ENCODE measurements around the gene MEGF6.

The MEGF6 gene

DNA sequence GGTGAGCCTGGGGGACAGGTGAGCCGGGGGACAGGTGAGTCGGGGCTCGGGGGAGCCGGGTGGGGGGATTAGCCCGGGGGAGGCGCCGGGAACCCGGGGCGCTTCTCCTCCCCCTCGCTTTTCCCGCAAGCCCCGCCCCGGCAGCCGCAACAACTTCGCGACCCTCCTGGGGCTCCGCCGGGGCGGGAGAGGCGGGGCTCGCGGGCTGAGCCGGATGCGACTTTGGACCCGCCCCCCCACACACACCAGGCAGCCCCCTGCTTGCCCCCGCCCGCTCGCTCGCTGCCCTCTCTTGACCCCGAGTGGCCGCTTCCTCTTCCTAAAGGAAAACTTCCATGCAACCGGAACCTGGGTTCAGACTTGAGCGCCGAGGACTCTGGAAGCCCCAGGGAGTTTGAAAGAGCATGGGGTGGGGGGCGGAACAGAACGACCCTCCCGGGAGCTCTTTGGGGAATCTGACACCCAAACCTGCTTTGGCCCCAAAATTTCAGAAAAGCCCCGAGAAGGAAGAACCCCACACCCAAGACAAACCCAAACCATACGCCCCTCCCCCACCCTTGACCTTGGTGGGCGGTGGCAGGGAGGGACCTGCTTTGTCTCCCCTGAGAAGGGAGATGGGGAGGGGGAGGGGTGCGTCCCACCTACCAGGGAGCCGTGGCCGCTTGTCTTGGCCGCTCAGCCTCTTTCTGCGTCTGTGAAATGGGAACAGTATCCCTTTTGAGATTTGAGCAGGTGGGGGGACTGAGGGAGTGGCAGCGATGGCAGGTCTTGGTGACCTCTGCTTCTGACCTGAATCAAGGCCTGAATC, 156.3 kb downstream of the MEGF6 start:
- no peak for DNase-seq

DNA sequence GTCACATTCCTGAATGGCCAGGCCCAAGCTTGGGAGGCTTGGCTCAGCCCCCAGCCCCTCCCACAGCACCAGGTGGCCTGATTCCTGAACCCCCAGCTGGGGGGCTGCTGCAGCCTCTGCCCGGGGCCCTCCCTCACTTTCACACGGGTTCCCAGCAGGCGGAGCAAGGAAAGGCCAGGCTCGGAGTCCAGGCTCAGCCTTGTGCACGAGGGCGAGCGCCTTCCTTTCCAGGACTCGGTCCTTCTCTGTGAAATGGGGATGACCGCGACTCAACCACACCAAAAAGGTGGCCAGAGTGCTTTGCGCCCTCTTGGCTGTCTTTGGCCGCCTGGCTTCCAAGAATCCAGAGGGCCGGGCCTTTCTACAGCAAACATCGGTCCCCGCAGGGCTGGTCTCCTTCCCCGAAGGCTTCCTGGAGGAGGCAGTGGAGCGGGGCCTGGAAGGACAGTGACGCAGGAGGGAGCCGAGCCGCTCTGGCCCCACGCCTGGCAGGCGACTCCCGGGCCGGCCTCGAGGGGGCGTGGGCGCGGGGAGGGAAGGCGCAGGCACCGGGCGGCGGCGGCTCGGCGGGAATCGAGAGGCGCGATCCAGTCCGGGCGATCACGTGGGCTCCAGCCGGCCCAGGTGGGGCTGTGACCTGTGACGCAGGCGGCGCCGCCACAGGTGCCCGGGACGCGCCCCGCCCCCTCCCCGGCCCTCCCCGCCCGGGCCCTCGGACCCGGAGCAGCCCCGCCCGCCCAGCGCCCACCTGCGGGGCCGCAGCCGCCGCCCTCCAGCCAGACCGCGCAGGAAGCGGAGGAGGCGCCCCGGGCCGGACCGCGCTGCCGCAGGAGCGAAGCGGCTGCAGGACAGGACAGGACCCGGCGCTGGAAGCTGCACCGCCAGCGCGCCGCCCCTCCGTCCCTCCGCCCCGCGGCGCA, 157.2 kb downstream of the MEGF6 start, which contains the start of gene ARHGEF16:
Gene ARHGEF16 (plus strand): TSS at position 775 of the 920 bp plus-strand sequence. CDS start 8,420 bp downstream, outside the sequence.
- DNase-seq: peak; percentile 34

DNA sequence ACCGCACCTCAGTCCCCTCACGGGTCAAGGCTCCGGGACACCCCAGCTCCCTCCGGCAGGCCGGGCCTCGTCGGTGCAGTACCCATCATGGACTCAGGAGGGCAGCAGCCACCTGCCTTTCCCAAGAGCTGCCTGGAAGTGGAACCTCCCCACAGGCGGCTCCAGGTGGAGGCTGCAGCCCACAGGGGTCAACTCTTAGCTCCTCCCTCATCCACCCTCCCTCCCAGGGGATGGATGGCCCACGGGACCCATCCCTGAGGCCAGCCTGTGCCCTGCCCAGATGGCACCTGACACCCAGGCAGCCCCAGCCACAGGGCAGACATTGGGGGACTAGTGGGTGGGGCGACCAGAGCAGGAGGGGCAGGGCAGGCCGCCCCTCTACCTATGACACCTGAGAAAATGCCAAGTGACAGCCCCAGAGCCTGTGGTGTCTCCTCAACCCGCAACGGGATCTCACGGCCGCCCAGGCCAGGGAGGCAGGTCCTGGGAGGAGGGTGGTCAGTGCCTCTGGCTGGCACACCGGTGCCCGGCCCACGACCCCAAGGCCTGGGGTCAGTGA, 158.0 kb downstream of the MEGF6 start:
- peak; percentile 49 for DNase-seq

- no peak for DNase-seq
Observed at GRCh38 chr1:3452866-3453175, 158.5 kb downstream of the MEGF6 start.

GRCh38 chr1:3451994-3452865, 159.1 kb downstream of the MEGF6 start:
- DNase-seq: no peak

DNA sequence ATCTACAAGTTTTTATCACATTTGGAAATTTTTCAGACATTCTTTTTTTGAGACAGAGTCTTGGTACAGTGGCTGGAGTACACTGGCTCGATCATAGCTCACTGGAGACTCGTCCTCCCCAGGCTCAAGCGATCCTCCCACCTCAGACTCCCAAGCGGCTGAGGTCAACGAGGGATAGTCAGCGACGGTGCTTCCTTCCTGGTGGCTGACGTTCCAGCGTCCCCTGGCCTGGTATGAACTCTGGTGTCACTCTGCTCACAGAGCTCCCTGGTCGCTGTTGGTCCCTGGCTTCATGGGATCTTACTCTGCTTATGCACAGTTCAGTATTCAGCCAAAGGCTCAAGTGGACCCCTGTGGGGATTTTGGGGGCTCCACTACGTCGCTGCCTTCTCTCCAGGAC, 160.3 kb downstream of the MEGF6 start:
- DNase-seq: no peak

DNA sequence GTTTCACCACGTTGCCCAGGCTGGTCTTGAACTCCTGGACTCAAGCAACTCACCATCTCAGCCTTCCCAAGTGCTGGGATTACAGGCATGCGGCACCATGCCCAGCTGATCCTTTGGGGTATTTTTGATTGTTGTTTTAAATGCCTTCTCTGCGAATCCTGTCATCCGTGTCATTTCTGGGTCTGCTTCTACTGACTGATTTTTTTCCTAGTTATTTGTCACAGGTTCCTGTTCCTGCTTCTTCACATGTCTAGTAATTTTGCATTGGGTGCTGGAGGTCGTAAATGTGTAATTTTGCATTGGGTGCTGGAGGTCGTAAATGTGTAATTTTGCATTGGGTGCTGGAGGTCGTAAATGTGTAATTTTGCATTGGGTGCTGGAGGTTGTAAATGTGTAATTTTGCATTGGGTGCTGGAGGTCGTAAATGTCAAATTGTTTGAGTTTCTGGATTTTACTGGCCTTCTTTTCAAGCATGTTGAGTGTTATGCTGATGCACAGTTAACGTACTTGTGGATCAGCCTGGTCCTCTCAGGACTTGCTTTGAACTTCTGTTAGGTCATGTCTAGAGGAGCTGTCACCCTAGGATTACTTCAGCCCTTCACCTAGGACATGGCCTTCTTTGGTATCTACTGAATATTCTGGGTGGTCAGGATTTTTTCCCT, 161.0 kb downstream of the MEGF6 start:
- DNase-seq: no peak

DNA sequence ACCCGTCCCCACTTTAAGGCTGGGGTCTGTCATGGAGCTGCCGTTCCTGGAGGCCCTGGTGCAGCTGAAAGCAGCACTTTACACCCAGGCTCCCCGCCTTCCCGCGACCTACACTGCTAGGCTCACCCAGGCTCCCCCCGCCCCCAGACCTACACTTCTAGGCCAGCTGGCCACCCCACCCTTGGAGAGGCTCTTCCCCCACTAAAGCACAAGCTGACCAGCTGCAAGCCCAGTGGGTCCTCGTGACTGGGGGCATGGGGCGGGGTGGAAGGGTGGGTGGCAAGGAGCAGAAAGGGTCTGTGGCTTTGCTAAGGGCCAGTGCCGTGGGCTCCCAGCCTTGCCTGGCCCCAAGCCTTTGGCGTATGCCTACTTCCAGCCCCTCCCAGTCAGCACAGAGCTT, 166.6 kb downstream of the MEGF6 start:
- no peak for DNase-seq

DNA sequence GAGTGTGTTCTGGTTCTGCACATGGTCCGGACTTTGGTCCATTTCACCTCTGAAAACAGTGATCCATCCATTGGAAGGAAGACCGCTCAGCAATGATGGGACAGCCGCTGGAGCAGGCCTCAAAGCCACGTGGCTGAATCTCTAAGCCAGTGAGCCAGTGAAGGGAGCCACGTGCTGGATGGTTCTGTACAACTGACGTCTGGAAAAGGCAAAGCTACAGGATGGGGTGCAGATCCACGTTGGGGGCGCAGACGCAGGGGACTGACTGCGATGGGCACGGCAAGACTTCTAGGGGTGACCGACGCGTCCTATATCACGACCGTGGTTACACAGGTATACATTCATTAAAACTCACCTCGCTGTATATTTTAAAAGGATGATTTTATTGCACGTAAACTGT, 167.0 kb downstream of the MEGF6 start:
- no peak for DNase-seq

DNA sequence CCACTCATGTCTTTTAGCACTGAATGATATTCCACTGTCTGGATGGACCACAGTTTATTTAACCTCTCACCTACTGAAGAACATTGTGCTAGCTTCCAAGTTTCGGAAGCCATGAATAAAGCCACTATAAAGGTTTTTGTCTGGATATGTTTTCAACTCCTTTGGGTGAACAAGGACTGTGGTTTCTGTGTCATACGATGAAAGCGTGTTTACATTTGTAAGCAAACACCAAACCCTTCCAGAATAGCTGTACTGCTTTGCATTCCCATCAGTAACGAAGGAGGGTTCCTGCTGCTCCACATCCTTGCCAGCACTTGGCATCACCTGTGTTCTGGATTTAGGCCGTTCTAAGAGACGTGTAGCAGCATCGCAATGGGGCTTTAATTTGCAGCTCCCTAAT, 167.5 kb downstream of the MEGF6 start:
- DNase-seq: no peak

GRCh38 chr1:3442901-3443300, 168.4 kb downstream of the MEGF6 start:
- no peak for DNase-seq

- no peak for DNase-seq
Observed at GRCh38 chr1:3442331-3442730, 169.0 kb downstream of the MEGF6 start.

GRCh38 chr1:3441880-3442279, 169.4 kb downstream of the MEGF6 start:
- no peak for DNase-seq

DNA sequence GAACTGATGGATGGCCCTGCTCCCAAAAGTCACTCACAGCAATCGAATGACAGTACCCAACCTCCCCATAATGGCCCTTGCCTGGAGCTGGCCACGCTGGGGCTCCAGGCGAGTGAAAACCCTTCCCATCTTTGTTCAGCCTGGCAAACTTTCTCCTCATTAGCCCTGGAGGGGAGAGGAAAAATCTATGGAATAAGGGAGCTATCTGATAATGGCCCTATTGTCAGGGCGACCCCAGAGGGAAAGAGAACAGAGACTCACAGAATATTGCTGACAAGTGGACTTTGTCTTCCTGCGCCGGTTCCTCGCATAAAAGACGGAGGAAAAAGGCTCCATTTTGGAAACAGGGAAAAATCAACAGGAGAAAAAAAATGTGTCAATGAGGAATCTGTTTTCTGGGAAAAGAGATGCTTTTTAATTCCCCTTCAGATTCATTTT, 169.9 kb downstream of the MEGF6 start:
- no peak for DNase-seq

- no peak for DNase-seq
Observed at GRCh38 chr1:3440711-3441409, 170.4 kb downstream of the MEGF6 start.

DNA sequence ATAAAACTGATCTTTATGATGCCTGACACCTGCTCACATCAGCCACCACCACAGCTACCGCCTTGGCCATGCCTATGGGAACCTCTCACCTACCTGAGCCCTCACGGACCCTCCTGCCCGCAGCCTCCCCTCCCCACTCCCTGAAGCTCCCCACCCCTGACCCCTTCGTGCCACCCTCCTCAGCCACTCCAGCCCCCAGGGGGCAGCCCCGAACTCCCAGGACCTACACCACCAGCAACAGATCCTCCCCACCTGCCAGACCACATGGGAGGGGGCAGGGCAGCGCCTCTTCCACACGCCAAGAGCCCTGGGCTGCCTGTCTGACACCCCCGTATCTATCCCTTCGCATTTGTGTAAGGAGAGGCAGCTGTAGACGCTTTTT, 171.0 kb downstream of the MEGF6 start:
- no peak for DNase-seq
